Neuronal stem cell (in vitro differentiated cells): ENCODE measurements around the gene NEGR1.
A peak's percentile ranks its signal among the peaks of the same experiment; 100 is the strongest.

ENCODE experiments used
- DNase-seq: peaks from one replicate; pipeline ENCODE4 v3.0.0-alpha.2; 2013; ENCODE audit warnings: low spot score
- H2AFZ ChIP-seq: one replicate; pipeline ENCODE4 v1.6.1; 2013; ENCODE audit warnings: mild to moderate bottlenecking, low read length, inconsistent platforms
- H2AK5ac ChIP-seq: 2 replicates; pipeline ENCODE4 v1.6.1; 2013; ENCODE audit warnings: low read depth, mild to moderate bottlenecking, inconsistent platforms, low read length, moderate library complexity, mixed read lengths
- H2BK120ac ChIP-seq: 2 replicates; pipeline ENCODE4 v1.6.1; 2013; ENCODE audit warnings: low read depth, mild to moderate bottlenecking, inconsistent platforms, low read length, moderate library complexity, mixed read lengths
- H2BK12ac ChIP-seq: one replicate; pipeline ENCODE4 v1.6.1; 2013; ENCODE audit warnings: low read length, inconsistent platforms
- H2BK15ac ChIP-seq: 2 replicates; pipeline ENCODE4 v1.6.1; 2013; ENCODE audit warnings: mild to moderate bottlenecking, low read length, inconsistent platforms, mixed read lengths
- H2BK5ac ChIP-seq: one replicate; pipeline ENCODE4 v1.6.1; 2013; ENCODE audit warnings: inconsistent platforms, mild to moderate bottlenecking, low read length, moderate library complexity
- H3K14ac ChIP-seq: one replicate; pipeline ENCODE4 v1.6.1; 2013; ENCODE audit warnings: low read length, inconsistent platforms
- H3K18ac ChIP-seq: 2 replicates; pipeline ENCODE4 v1.6.1; 2013; ENCODE audit warnings: low read length, inconsistent platforms
- H3K23ac ChIP-seq: 2 replicates; pipeline ENCODE4 v1.6.1; 2013; ENCODE audit warnings: low read depth, mild to moderate bottlenecking, mixed read lengths, low read length, inconsistent platforms; ENCODE audit not compliant: poor library complexity
- H3K27ac ChIP-seq: replicated peaks from 3 replicates; pipeline ENCODE4 v1.5.1; 2013; ENCODE audit warnings: low read length, inconsistent platforms
- H3K27me3 ChIP-seq, 3 experiments: 2 replicates each; pipeline ENCODE4 v1.6.1; 2013; ENCODE audit warnings: low read length in 3 of 3, mild to moderate bottlenecking in 2 of 3, inconsistent platforms in 1 of 3, low read depth in 1 of 3, mixed read lengths in 1 of 3, moderate library complexity in 1 of 3; ENCODE audit not compliant: control insufficient read depth in 3 of 3, insufficient read depth in 3 of 3
- H3K36me3 ChIP-seq, 2 donors: replicated peaks in 1 of 2; 2 replicates each; pipeline ENCODE4 v1.6.1; 2013; ENCODE audit warnings: low read length in 2 of 2; ENCODE audit not compliant: control insufficient read depth in 2 of 2, insufficient read depth in 2 of 2
- H3K4ac ChIP-seq: 2 replicates; pipeline ENCODE4 v1.6.1; 2013; ENCODE audit warnings: inconsistent platforms, mild to moderate bottlenecking, low read length, moderate library complexity
- H3K4me1 ChIP-seq, 2 donors: 1 replicate in 1 of 2; 2 replicates in 1 of 2; pipeline ENCODE4 v1.6.1; 2013; ENCODE audit warnings: low read length in 2 of 2, low read depth in 1 of 2; ENCODE audit not compliant: control insufficient read depth in 2 of 2, insufficient read depth in 1 of 2
- H3K4me2 ChIP-seq: one replicate; pipeline ENCODE4 v1.6.1; 2013; ENCODE audit warnings: mild to moderate bottlenecking, low read length, inconsistent platforms; ENCODE audit not compliant: insufficient read depth, poor library complexity, severe bottlenecking
- H3K4me3 ChIP-seq, 2 donors: 2 replicates each; pipeline ENCODE4 v1.5.1; 2013; ENCODE audit warnings: low read length in 2 of 2, mild to moderate bottlenecking in 2 of 2, inconsistent platforms in 1 of 2, moderate library complexity in 1 of 2
- H3K79me1 ChIP-seq: one replicate; pipeline ENCODE4 v1.6.1; 2013; ENCODE audit warnings: low read depth, mild to moderate bottlenecking, inconsistent platforms, low read length, moderate library complexity
- H3K9ac ChIP-seq: one replicate; pipeline ENCODE4 v1.6.1; 2013; ENCODE audit warnings: mild to moderate bottlenecking, low read depth, low read length, inconsistent platforms; ENCODE audit not compliant: poor library complexity
- H3K9me3 ChIP-seq, 2 donors: replicated peaks in 1 of 2; 2 replicates each; pipeline versions ENCODE3 to v1.6.1; 2013; ENCODE audit warnings: low read length in 2 of 2, mild to moderate bottlenecking in 2 of 2, inconsistent platforms in 1 of 2, low read depth in 1 of 2, mixed read lengths in 1 of 2, moderate library complexity in 1 of 2; ENCODE audit not compliant: control insufficient read depth in 2 of 2, insufficient read depth in 1 of 2
- H4K8ac ChIP-seq: one replicate; pipeline ENCODE4 v1.6.1; 2013; ENCODE audit warnings: low read depth, mild to moderate bottlenecking, inconsistent platforms, low read length, moderate library complexity
- H4K91ac ChIP-seq: one replicate; pipeline ENCODE4 v1.6.1; 2013; ENCODE audit warnings: low read length, low read depth, mild to moderate bottlenecking, inconsistent platforms; ENCODE audit not compliant: poor library complexity
- WGBS, 2 donors: extraction: QIAGEN DNeasy Blood & Tissue Kit; methylation state at CpG; one replicate each; pipeline ENCODE4 v1.1.7; 2013; ENCODE audit warnings: missing lambda C conversion rate in 2 of 2, mixed read lengths in 1 of 2; ENCODE audit not compliant: insufficient read length in 2 of 2, insufficient replicate concordance in 1 of 2; ENCODE audit errors: extremely low coverage in 2 of 2; 5-methylcytosine and 5-hydroxymethylcytosine counted together

The NEGR1 gene

DNA sequence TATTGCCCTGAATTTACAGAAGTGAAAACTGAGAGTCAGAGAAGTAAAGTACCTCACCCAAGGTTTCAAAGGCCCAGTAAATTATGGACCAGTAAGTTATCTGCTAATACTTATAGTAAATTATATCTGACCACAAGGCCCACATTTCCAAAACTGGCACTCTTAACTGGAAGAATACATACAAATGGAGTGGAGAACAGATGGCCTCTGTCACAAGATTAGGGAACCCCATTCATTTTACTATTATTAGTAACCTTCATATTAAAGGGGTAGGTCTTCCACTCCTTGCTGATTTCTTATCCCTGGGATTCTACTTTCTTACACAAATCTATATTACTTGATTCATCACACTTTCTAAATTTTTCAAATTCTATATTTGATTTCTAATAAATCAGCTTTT, 588.8 kb downstream of the NEGR1 start:
- Histone ChIP-seq H3K23ac (no peak overlapping the region), H2AFZ (no peak overlapping the region), H3K4me3 (no peak overlapping the region), H3K4me2 (no peak overlapping the region), H2BK12ac (no peak overlapping the region), H4K8ac (no peak overlapping the region), H3K18ac (no peak overlapping the region), H3K79me1 (no peaks in the 10 kb centered on the region), H3K27me3 (no peaks in the 10 kb centered on the region), H4K91ac (no peak overlapping the region), H3K27ac (no peak overlapping the region), H2BK15ac (no peak overlapping the region), H3K9ac (no peak overlapping the region), H3K36me3 (no peaks in the 10 kb centered on the region), H2AK5ac (no peak overlapping the region), H2BK120ac (no peak overlapping the region), H3K4me1 (peaks cover 0 to 2% of the 10 kb centered on the region in 2 donors), H3K4ac (no peak overlapping the region), H3K14ac (no peak overlapping the region), H3K9me3 (no peaks in the 10 kb centered on the region), H2BK5ac (no peak overlapping the region)
- no peak for DNase-seq

DNA sequence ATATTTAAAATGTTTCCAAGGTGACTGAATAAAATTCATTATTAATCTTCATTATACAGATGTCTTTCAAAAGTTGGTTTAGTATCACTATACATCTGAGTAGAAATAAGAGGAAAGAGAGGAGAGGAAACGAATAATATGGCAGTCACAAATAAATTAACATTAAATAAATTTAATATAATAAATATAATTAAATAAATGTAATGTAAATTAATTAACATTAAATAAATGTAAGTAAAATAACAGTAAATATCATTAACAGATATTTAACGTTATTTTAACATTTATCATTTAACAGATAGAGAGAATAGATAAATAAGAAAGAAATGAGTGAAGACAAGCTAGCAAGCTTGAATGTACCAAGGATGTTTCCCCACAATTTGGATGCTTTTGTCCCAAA, 592.7 kb downstream of the NEGR1 start:
- H3K4me2 ChIP-seq = no peak overlapping the region
- no peak overlapping the region for H3K27ac ChIP-seq
- H3K4me1 ChIP-seq = no peaks in the 10 kb centered on the region
- H3K79me1 ChIP-seq = no peaks in the 10 kb centered on the region
- H4K8ac ChIP-seq = no peak overlapping the region
- no peaks in the 10 kb centered on the region for H3K36me3 ChIP-seq
- no peak overlapping the region for H3K4me3 ChIP-seq
- H2BK15ac ChIP-seq = no peak overlapping the region
- no peak overlapping the region for H3K9ac ChIP-seq
- no peak overlapping the region for H3K18ac ChIP-seq
- no peaks in the 10 kb centered on the region for H3K9me3 ChIP-seq
- H2AFZ ChIP-seq = no peak overlapping the region
- no peak overlapping the region for H3K14ac ChIP-seq
- no peak for DNase-seq
- no peak overlapping the region for H2BK12ac ChIP-seq
- no peak overlapping the region for H2BK120ac ChIP-seq
- H4K91ac ChIP-seq = no peak overlapping the region
- H2BK5ac ChIP-seq = no peak overlapping the region
- H3K23ac ChIP-seq = no peak overlapping the region
- WGBS, 2 donors = no CpG with 5 or more reads among the region's 2 CpGs
- H3K27me3 ChIP-seq = no peaks in the 10 kb centered on the region
- H3K4ac ChIP-seq = no peak overlapping the region
- no peak overlapping the region for H2AK5ac ChIP-seq

DNA sequence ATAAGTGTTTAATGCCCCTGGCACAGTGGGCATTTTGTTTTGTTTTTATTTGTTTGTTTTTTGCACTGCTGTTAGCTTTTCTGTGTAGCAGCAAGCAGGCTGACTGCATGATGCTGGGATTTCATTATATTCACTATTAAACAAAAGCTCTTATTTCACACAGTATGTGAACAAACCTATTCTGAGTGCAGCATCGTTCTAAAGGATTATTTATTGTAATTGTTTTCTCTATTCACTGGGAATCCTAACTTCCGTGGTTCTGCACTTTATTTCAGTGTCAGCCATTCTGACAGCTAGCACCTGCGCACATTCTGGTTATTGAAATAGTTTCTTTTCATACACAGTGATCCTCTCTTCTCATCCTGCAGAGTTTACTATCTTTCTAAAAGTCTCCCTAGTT, 595.0 kb downstream of the NEGR1 start:
- Histone ChIP-seq H3K4me1 (no peaks in the 10 kb centered on the region), H3K79me1 (no peaks in the 10 kb centered on the region), H3K27me3 (no peaks in the 10 kb centered on the region), H2AK5ac (no peak overlapping the region), H3K4ac (no peak overlapping the region), H3K23ac (no peak overlapping the region), H2BK120ac (no peak overlapping the region), H2BK5ac (no peak overlapping the region), H3K14ac (no peak overlapping the region), H4K91ac (no peak overlapping the region), H3K36me3 (no peaks in the 10 kb centered on the region), H3K9ac (no peak overlapping the region), H4K8ac (no peak overlapping the region), H3K4me2 (no peak overlapping the region), H2AFZ (peak overlapping the region; percentile 41), H2BK12ac (no peak overlapping the region), H3K4me3 (no peak overlapping the region), H3K9me3 (no peaks in the 10 kb centered on the region), H2BK15ac (no peak overlapping the region), H3K27ac (no peak overlapping the region), H3K18ac (no peak overlapping the region)
- DNase-seq = no peak
- no CpG with 5 or more reads among the region's 3 CpGs for WGBS, 2 donors

DNA sequence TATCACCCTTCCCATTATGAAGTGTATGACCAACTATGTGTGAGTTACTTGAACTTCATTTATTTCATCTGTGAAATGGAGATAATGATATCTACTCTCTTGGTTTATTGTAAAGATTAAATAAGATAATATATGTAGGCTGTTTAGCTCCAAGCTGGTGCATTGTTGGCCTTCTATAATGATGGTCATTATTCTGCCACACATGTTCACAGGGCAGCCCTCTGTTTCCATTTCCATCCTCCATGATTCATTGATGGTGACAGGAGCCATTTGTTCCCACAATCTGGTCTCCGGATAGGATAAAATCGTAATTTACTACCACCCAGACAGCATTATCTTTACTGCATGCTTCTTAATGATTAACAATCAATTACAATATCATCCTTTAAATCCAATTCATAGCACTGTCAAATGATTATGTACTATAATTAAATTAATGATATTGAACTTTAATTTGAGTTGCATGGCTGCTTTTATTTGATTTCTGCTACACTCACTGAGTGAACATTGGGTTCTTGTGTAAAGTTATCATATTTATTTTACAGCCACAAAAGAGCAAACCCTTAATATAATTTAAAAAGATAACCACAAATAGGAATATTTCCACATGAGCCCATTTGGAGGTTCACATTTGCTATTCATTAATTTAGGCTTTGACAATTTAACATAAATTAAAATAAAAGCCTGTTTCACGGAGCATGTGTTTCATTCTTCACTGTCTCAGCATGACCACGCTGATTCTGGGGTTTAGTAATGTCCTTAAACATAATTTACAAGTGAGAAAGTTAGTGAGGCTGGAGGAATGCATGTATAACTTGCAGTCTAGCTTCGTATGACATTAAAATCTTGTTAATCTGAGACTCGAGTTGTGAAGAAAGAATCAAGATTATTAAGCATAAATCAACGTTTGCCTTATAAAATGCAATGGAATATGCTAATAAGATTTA, 605.1 kb downstream of the NEGR1 start:
- no CpG with 5 or more reads among the region's 7 CpGs for WGBS, 2 donors
- Histone ChIP-seq H2BK12ac (no peak overlapping the region), H3K9me3 (no peaks in the 10 kb centered on the region), H4K8ac (no peak overlapping the region), H3K79me1 (no peaks in the 10 kb centered on the region), H2AFZ (no peak overlapping the region), H3K27me3 (no peaks in the 10 kb centered on the region), H3K23ac (no peak overlapping the region), H3K4me2 (no peak overlapping the region), H3K27ac (no peak overlapping the region), H2BK5ac (no peak overlapping the region), H3K4ac (no peak overlapping the region), H4K91ac (no peak overlapping the region), H3K4me1 (no peaks in the 10 kb centered on the region), H3K14ac (no peak overlapping the region), H3K9ac (no peak overlapping the region), H2BK120ac (no peak overlapping the region), H2AK5ac (no peak overlapping the region), H3K36me3 (no peaks in the 10 kb centered on the region), H3K4me3 (no peak overlapping the region), H2BK15ac (no peak overlapping the region), H3K18ac (no peak overlapping the region)
- DNase-seq = no peak
